HG03378 (cell line): ENCODE measurements around the gene MRPL19.

Experiments used
- ATAC-seq: cut with Tn5 transposase; IDR thresholded peaks from one replicate; pipeline ENCODE4 v1.9.1; 2021; ENCODE audit warnings: mild to moderate bottlenecking, moderate library complexity; ENCODE audit not compliant: unreplicated experiment

MRPL19 gene

GRCh38 chr2:75614162-75614651, 32.4 kb upstream of the MRPL19 start:
- no peak for ATAC-seq

- ATAC-seq: no peak
Observed at GRCh38 chr2:75616406-75616805, 30.2 kb upstream of the MRPL19 start.

GRCh38 chr2:75616933-75617332, 29.6 kb upstream of the MRPL19 start:
- ATAC-seq: no peak

- ATAC-seq: no peak
Observed at GRCh38 chr2:75619956-75620740, 26.4 kb upstream of the MRPL19 start.

- ATAC-seq: no peak
Observed at GRCh38 chr2:75621228-75621627, 25.4 kb upstream of the MRPL19 start.

GRCh38 chr2:75622500-75622899, 24.1 kb upstream of the MRPL19 start:
- no peak for ATAC-seq

- ATAC-seq: no peak
Observed at GRCh38 chr2:75622929-75623328, 23.7 kb upstream of the MRPL19 start.

GRCh38 chr2:75627902-75628504, 18.6 kb upstream of the MRPL19 start:
- ATAC-seq: peak; percentile 86

GRCh38 chr2:75632091-75632701, 14.4 kb upstream of the MRPL19 start:
- ATAC-seq: no peak

GRCh38 chr2:75632813-75633212, 13.8 kb upstream of the MRPL19 start:
- no peak for ATAC-seq

- no peak for ATAC-seq
Observed at GRCh38 chr2:75633620-75634019, 13.0 kb upstream of the MRPL19 start.

- no peak for ATAC-seq
Observed at GRCh38 chr2:75634945-75635344, 11.6 kb upstream of the MRPL19 start.

- no peak for ATAC-seq
Observed at GRCh38 chr2:75637568-75637967, 9.0 kb upstream of the MRPL19 start.

GRCh38 chr2:75640621-75641121, 5.9 kb upstream of the MRPL19 start:
- ATAC-seq: peak; percentile 92

GRCh38 chr2:75641587-75641986, 5.0 kb upstream of the MRPL19 start:
- no peak for ATAC-seq

GRCh38 chr2:75643980-75644379, 2.6 kb upstream of the MRPL19 start:
- ATAC-seq: no peak

GRCh38 chr2:75645643-75646042, 940 bp upstream of the MRPL19 start:
- ATAC-seq: no peak

GRCh38 chr2:75646090-75646582, 447 bp upstream of the MRPL19 start:
- ATAC-seq: no peak

GRCh38 chr2:75647771-75648170, 1.2 kb downstream of the MRPL19 start:
- no peak for ATAC-seq

GRCh38 chr2:75654012-75654411, 7.4 kb downstream of the MRPL19 start:
- ATAC-seq: no peak

GRCh38 chr2:75655861-75656260, 9.3 kb downstream of the MRPL19 start:
- no peak for ATAC-seq

- no peak for ATAC-seq
Observed at GRCh38 chr2:75656563-75656962, 10.0 kb downstream of the MRPL19 start.
